Lower lobe of right lung (tissue), 2 donors: ENCODE data around the gene TSEN54. TPM values are rescaled to one million over a fixed set of nuclear protein-coding genes. Genes with fewer than 3 reads are reported as not detected.

Experiments
- ATAC-seq, 2 donors: fragments of 200-7000 bp; cut with Tn5 transposase; one replicate each; pipeline ENCODE4 v1.9.1; 2020 to 2022; ENCODE audit warnings: mild to moderate bottlenecking in 2 of 2, moderate library complexity in 2 of 2
- DNase-seq: peaks from one replicate; pipeline ENCODE4 v3.0.0-alpha.2; 2020
- H3K27ac ChIP-seq: fragments of 200-600 bp; one replicate; pipeline ENCODE4 v1.8.0; 2022
- H3K27me3 ChIP-seq: fragments of 200-600 bp; one replicate; pipeline ENCODE4 v1.8.0; 2022; ENCODE audit warnings: low read depth
- H3K36me3 ChIP-seq: fragments of 200-600 bp; one replicate; pipeline ENCODE4 v1.8.0; 2022; ENCODE audit warnings: mild to moderate bottlenecking
- H3K4me1 ChIP-seq: fragments of 200-600 bp; one replicate; pipeline ENCODE4 v1.8.0; 2022
- H3K4me3 ChIP-seq: fragments of 200-600 bp; one replicate; pipeline ENCODE4 v1.8.0; 2022; ENCODE audit warnings: mild to moderate bottlenecking
- H3K9me3 ChIP-seq: fragments of 200-600 bp; one replicate; pipeline ENCODE4 v1.8.0; 2022
- intact Hi-C: fragments of 100-400 bp; cut with DNase I; formaldehyde crosslinking; loops from one replicate; pipeline ENCODE4 v1.11.0; 2022
- total RNA-seq: library from RNA; stranded (reverse); fragmentation: NEBNext Ultra II Directional; extraction: Animal tissue kit (Norgen Biotek cat#: 25700); gene quantifications from one replicate; pipeline ENCODE4 v1.2.1, GENCODE V29; 2021
- TF ChIP-seq, protein P1 (sequence below): fragments of 200-600 bp; IDR thresholded peaks from one replicate; pipeline ENCODE4 v1.8.0; 2022; ENCODE audit warnings: antibody characterized with exemption, mild to moderate bottlenecking
- donor health status: DM: no; HTN: yes; CAD: no; lungs with severe emphysema.

The TSEN54 gene
- total RNA-seq, 1 donor from 2014 or later, result 20.4 TPM

DNA sequence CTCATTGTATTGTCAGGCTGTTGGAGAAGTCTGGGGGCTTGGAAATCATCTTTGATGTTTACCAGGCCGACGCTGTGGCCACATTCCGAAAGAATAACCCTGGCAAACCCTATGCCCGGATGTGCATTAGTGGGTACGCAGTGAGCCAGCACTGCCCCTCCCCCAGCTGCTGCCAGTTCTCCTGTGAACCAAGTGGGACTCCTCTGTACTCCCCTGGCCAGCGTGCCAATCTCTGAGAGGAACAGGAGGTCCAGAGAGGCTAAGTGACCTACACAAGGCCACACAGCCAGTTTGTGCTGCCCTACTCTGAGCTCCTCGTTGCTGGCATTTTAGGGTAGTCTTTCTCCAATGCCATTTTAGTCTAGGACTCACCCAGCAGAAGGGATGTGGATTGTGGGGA is 7.3 kb downstream of the TSEN54 start:
- ATAC-seq (no peak), DNase-seq (no peak)
- H3K4me1 ChIP-seq, result peaks cover 20% of the 10 kb centered on the region
- H3K27ac ChIP-seq, result no peak overlapping the region
- H3K27me3 ChIP-seq, result no peaks in the 10 kb centered on the region
- intact Hi-C loops, result no loop called here
- H3K4me3 ChIP-seq, result no peak overlapping the region
- H3K9me3 ChIP-seq, result no peaks in the 10 kb centered on the region
- H3K36me3 ChIP-seq, result peaks cover 33% of the 10 kb centered on the region
- TF ChIP-seq, protein P1, sequence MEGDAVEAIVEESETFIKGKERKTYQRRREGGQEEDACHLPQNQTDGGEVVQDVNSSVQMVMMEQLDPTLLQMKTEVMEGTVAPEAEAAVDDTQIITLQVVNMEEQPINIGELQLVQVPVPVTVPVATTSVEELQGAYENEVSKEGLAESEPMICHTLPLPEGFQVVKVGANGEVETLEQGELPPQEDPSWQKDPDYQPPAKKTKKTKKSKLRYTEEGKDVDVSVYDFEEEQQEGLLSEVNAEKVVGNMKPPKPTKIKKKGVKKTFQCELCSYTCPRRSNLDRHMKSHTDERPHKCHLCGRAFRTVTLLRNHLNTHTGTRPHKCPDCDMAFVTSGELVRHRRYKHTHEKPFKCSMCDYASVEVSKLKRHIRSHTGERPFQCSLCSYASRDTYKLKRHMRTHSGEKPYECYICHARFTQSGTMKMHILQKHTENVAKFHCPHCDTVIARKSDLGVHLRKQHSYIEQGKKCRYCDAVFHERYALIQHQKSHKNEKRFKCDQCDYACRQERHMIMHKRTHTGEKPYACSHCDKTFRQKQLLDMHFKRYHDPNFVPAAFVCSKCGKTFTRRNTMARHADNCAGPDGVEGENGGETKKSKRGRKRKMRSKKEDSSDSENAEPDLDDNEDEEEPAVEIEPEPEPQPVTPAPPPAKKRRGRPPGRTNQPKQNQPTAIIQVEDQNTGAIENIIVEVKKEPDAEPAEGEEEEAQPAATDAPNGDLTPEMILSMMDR, result no peak

GRCh38 chr17:75524269-75524969 is 8.1 kb downstream of the TSEN54 start:
- intact Hi-C loops, result no loop called here
- no peaks in the 10 kb centered on the region for H3K9me3 ChIP-seq
- H3K4me1 ChIP-seq, result peaks cover 20% of the 10 kb centered on the region
- peak overlapping the region; percentile 76 for H3K4me3 ChIP-seq
- no peak for ATAC-seq
- peak; percentile 41 for DNase-seq
- H3K27ac ChIP-seq, result peak overlapping the region; percentile 84
- H3K36me3 ChIP-seq, result peaks cover 28% of the 10 kb centered on the region
- TF ChIP-seq, protein P1, result no peak
- no peaks in the 10 kb centered on the region for H3K27me3 ChIP-seq

DNA sequence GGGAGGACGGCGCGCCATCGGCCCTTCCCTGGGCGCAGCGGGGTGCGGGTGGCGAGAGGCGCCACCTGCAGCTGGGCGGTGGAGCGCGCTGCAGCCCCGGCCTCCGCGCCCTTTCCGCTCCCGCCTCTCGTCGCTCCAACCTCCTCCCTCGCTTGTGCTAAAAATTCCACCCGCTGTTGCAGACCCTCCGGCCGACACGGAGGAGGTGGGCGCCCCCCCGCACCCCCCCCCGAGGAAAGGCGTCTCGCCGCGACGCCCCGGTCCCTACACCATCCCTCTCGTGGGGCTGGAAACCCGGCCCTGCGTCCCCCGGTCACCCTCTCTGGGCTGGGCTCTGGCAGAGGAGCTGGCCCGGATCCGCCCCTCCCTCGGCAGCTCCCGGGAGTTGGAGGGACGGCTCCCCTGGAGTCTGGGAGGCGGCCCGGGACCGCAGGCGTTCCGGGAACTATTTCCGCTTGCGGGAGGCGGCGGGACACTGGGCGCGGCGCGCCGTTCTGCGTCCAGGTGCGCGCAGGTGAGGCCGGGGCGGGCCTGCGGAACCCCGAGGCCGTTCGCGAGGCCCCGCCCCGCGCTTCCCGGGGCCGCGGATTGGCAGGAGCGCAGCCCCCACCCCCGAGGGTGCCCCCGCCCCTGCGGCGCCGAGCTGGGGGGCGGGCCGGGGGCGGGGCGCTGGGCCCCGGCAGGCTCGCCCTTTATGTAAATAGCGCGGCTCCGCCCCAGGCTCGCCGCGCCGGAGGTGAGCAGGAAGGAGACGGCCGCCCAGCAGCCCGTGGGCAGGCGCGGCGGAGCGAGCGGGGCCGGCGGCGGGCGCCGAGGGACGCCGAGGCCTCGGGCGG is 8.9 kb downstream of the TSEN54 start, which contains the start of gene LLGL2:
Gene LLGL2 (plus strand): TSS at position 728 of the 836 bp plus-strand sequence. CDS start 17,730 bp downstream, outside the sequence.
- Histone ChIP-seq H3K27ac (peak within 1 kb of the TSS; percentile 84), H3K4me3 (peak within 1 kb of the TSS; percentile 76), H3K9me3 (no peaks in the 10 kb centered on the region), H3K27me3 (no peaks in the 10 kb centered on the region), H3K36me3 (peaks cover 22% of the 10 kb centered on the region), H3K4me1 (peaks cover 20% of the 10 kb centered on the region)
- TF ChIP-seq, protein P1, result peak; percentile 54
- DNase-seq, result peak; percentile 92
- peak; percentile 94 to 96 for ATAC-seq
- intact Hi-C loops, result no loop called here

GRCh38 chr17:75525806-75526554 is 9.7 kb downstream of the TSEN54 start:
- intact Hi-C loops, result no loop called here
- TF ChIP-seq, protein P1, result no peak
- peaks cover 17% of the 10 kb centered on the region for H3K36me3 ChIP-seq
- ATAC-seq (peak; percentile 46 to 51), DNase-seq (no peak)
- H3K4me1 ChIP-seq, result peaks cover 25% of the 10 kb centered on the region
- no peaks in the 10 kb centered on the region for H3K9me3 ChIP-seq
- H3K4me3 ChIP-seq, result peak overlapping the region; percentile 76
- no peaks in the 10 kb centered on the region for H3K27me3 ChIP-seq
- peak overlapping the region; percentile 84 for H3K27ac ChIP-seq

- H3K9me3 ChIP-seq, result no peaks in the 10 kb centered on the region
- H3K36me3 ChIP-seq, result peaks cover 10% of the 10 kb centered on the region
- no peaks in the 10 kb centered on the region for H3K27me3 ChIP-seq
- TF ChIP-seq, protein P1, result no peak
- ATAC-seq, result peak; percentile 0 to 7
- H3K4me3 ChIP-seq, result peak overlapping the region; percentile 76
- H3K4me1 ChIP-seq, result peaks cover 32% of the 10 kb centered on the region
- DNase-seq, result no peak
- intact Hi-C loops, result no loop called here
- H3K27ac ChIP-seq, result peak overlapping the region; percentile 84
These were observed 10.4 kb downstream of the TSEN54 start for GRCh38 chr17:75526555-75527270.
